ENCODE data around the gene TNFRSF25. TPM values are rescaled to one million over a fixed set of nuclear protein-coding genes. Genes with fewer than 3 reads are reported as not detected.

Gene TNFRSF25
- polyA plus RNA-seq, 1 donor from 2014 or later: 52.2 TPM

DNA sequence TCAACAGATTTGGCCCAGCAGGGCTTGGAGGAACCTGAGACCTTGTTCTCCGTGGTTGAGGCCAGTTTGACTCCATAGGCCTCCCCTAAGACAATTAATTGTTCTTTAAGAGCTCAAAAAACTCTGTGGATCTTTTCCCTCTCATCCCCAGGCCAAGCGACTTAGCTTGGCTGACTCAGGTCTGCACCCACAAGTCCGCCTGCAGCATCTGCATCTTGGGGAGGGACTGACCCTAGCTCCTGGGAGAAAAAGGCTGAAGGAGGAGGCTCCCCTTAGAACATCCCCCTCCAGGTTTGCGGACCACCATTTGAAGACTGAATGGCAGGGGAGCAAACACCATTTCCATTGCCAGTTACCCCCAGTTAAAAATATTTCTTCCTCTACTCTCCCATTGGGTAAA lies 44.7 kb downstream of the TNFRSF25 start:
- Histone ChIP-seq H3K9me2 (ENCODE audit: insufficient read depth, low read length) (no peaks in the 10 kb centered on the region), H2AFZ (ENCODE audit: low read depth, low read length) (no peak overlapping the region), H3K36me3 (ENCODE audit: insufficient read depth, low read length) (no peaks in the 10 kb centered on the region), H3K79me2 (replicated peaks; ENCODE audit: insufficient read depth, low read length) (no peaks in the 10 kb centered on the region), H3K27me3 (ENCODE audit: insufficient read depth, low read depth, low read length) (peaks cover 93% of the 10 kb centered on the region), H3K4me2 (ENCODE audit: low read length) (no peak overlapping the region), H3K4me3 (ENCODE audit: low read length) (no peak overlapping the region), H4K20me1 (ENCODE audit: insufficient read depth) (no peaks in the 10 kb centered on the region), H3F3A (ENCODE audit: insufficient read depth, low read length, poor library complexity, severe bottlenecking) (no peaks in the 10 kb centered on the region), H3K27ac (ENCODE audit: low read length) (no peak overlapping the region), H3K9me3 (ENCODE audit: low read length) (no peaks in the 10 kb centered on the region), H3K9ac (ENCODE audit: low read length) (no peak overlapping the region)
- TF ChIP-seq, protein P1, sequence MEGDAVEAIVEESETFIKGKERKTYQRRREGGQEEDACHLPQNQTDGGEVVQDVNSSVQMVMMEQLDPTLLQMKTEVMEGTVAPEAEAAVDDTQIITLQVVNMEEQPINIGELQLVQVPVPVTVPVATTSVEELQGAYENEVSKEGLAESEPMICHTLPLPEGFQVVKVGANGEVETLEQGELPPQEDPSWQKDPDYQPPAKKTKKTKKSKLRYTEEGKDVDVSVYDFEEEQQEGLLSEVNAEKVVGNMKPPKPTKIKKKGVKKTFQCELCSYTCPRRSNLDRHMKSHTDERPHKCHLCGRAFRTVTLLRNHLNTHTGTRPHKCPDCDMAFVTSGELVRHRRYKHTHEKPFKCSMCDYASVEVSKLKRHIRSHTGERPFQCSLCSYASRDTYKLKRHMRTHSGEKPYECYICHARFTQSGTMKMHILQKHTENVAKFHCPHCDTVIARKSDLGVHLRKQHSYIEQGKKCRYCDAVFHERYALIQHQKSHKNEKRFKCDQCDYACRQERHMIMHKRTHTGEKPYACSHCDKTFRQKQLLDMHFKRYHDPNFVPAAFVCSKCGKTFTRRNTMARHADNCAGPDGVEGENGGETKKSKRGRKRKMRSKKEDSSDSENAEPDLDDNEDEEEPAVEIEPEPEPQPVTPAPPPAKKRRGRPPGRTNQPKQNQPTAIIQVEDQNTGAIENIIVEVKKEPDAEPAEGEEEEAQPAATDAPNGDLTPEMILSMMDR (IDR thresholded peaks at IDR 0.05; ENCODE audit: poor library complexity, severe bottlenecking): no peak
- TF ChIP-seq TAF1 (IDR thresholded peaks at IDR 0.05; ENCODE audit: low read depth) (no peak), EZH2 (IDR thresholded peaks at IDR 0.05; ENCODE audit: borderline replicate concordance, insufficient read depth, low read length, poor library complexity, severe bottlenecking) (no peak), EP300 (conservative IDR thresholded peaks at IDR 0.05; ENCODE audit: poor library complexity, severe bottlenecking) (no peak)

DNA sequence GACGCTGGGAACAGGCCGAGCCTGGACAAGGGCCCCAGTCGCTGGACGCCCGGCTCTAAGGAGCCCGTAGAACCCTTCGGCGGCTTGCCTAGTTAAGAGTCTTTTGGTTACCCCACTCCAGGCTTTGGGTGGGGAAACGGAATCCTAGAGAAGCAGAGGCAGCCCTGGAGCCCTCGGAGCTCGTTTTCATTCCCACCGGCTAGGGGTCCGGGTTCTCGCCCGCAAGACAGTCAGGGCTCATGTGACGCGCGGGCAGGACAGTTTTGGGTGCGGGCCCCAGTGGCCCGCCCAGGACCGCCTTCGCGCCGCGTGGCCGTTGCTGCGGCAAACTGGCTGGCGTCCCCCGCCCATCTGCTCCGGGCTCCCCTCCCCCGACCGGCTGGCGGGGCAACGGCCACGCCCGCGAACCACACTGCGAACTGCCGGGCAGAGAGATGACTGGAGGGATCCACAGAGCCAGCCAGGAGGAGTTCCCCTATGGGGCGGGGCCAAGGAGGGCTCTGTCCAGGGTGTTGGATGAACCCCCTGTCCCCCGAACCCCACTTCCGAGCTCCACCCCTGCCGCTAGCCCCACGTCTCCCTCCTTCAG lies 45.4 kb downstream of the TNFRSF25 start:
- Histone ChIP-seq H3K79me2 (replicated peaks; ENCODE audit: insufficient read depth, low read length) (no peaks in the 10 kb centered on the region), H3K4me2 (ENCODE audit: low read length) (no peak overlapping the region), H3K9me2 (ENCODE audit: insufficient read depth, low read length) (no peaks in the 10 kb centered on the region), H3F3A (ENCODE audit: insufficient read depth, low read length, poor library complexity, severe bottlenecking) (no peaks in the 10 kb centered on the region), H3K36me3 (ENCODE audit: insufficient read depth, low read length) (no peaks in the 10 kb centered on the region), H4K20me1 (ENCODE audit: insufficient read depth) (no peaks in the 10 kb centered on the region), H3K27ac (ENCODE audit: low read length) (no peak overlapping the region), H3K27me3 (ENCODE audit: insufficient read depth, low read depth, low read length) (peaks cover 90% of the 10 kb centered on the region), H3K9me3 (ENCODE audit: low read length) (no peaks in the 10 kb centered on the region), H3K4me3 (ENCODE audit: low read length) (no peak overlapping the region), H3K9ac (ENCODE audit: low read length) (no peak overlapping the region), H2AFZ (ENCODE audit: low read depth, low read length) (no peak overlapping the region)
- TF ChIP-seq TAF1 (IDR thresholded peaks at IDR 0.05; ENCODE audit: low read depth) (no peak), EZH2 (IDR thresholded peaks at IDR 0.05; ENCODE audit: borderline replicate concordance, insufficient read depth, low read length, poor library complexity, severe bottlenecking) (peak; percentile 5), SMC3 (conservative IDR thresholded peaks at IDR 0.05; ENCODE audit: poor library complexity) (no peak)

DNA sequence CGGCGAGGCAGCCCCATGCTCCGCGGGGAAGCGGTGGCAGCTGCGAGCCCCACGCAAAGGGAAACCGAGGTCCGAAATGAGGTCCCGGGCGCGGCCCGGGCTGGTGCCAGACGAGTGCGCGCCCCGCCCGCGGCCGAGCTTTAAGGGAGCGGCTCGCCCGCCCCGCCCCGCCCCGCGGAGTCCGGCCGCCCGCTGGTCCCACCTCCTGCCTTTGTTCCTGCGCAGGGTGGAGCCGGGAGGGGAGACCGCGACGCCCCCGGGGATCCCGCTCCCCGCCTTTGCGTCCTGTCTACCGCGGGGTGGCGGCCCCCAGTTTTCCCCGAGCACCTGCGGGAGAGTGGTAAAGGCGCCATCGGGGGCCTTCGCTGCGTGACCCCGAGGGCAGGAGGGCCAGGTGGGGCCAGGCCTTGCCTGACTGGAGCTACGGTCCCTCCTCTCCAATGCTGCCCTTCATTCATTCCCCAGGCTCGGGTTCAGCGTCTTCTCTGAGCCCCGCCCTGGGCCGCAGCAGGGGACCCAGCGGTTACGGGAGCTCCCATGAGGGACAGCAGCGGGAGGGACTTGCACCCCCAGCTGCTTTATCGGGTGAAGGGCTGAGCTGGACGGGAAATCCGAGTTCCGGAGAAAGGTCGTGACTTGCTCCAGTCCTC lies 46.0 kb downstream of the TNFRSF25 start, which contains the start of gene HES2:
HES2 (minus strand) TSS at position 116 of the 650 bp plus-strand sequence; CDS start at position 17, 99 bp downstream.
- H3K36me3 ChIP-seq (ENCODE audit: insufficient read depth, low read length): no peaks in the 10 kb centered on the region
- H4K20me1 ChIP-seq (ENCODE audit: insufficient read depth): no peaks in the 10 kb centered on the region
- H3K4me2 ChIP-seq (ENCODE audit: low read length): no peak within 1 kb of the TSS
- H3K27ac ChIP-seq (ENCODE audit: low read length): no peak within 1 kb of the TSS
- no peak within 1 kb of the TSS for H2AFZ ChIP-seq (ENCODE audit: low read depth, low read length)
- H3F3A ChIP-seq (ENCODE audit: insufficient read depth, low read length, poor library complexity, severe bottlenecking): no peaks in the 10 kb centered on the region
- peaks cover 88% of the 10 kb centered on the region for H3K27me3 ChIP-seq (ENCODE audit: insufficient read depth, low read depth, low read length)
- peak within 1 kb of the TSS; percentile 55 for H3K4me3 ChIP-seq (ENCODE audit: low read length)
- H3K9me3 ChIP-seq (ENCODE audit: low read length): no peaks in the 10 kb centered on the region
- no peak for TF ChIP-seq POLR2AphosphoS5 (IDR thresholded peaks at IDR 0.05)
- TF ChIP-seq SMC3 (conservative IDR thresholded peaks at IDR 0.05; ENCODE audit: poor library complexity): no peak
- peak; percentile 25 for TF ChIP-seq EZH2 (IDR thresholded peaks at IDR 0.05; ENCODE audit: borderline replicate concordance, insufficient read depth, low read length, poor library complexity, severe bottlenecking)
- H3K79me2 ChIP-seq (replicated peaks; ENCODE audit: insufficient read depth, low read length): no peaks in the 10 kb centered on the region
- no peak within 1 kb of the TSS for H3K9ac ChIP-seq (ENCODE audit: low read length)
- H3K9me2 ChIP-seq (ENCODE audit: insufficient read depth, low read length): no peaks in the 10 kb centered on the region
